OCI-LY3 (cell line): Measurements from ENCODE around the gene SRF.

Experiments used
- H2AFZ ChIP-seq: fragments of 200-600, 300-600 bp; shearing (Covaris generic); 2 replicates; pipeline ENCODE4 v1.6.0; 2014; ENCODE audit warnings: antibody characterized with exemption, low read depth, low read length
- H3K27ac ChIP-seq: fragments of 200-600, 300-600 bp; sonication (generic); 2 replicates; pipeline ENCODE4 v1.5.1; 2014; ENCODE audit warnings: mild to moderate bottlenecking, low read length, moderate library complexity, mixed read lengths
- H3K27me3 ChIP-seq: fragments of 200-600, 300-600 bp; sonication (generic); 2 replicates; pipeline ENCODE4 v1.6.1; 2014; ENCODE audit warnings: low read depth, low read length, mixed read lengths
- H3K36me3 ChIP-seq: fragments of 200-600, 300-600 bp; sonication (generic); replicated peaks from 2 replicates; pipeline ENCODE3; 2014; ENCODE audit warnings: low read depth, low read length, mixed read lengths
- H3K4me1 ChIP-seq: fragments of 300-600, 200-600 bp; sonication (generic); 2 replicates; pipeline ENCODE4 v1.6.1; 2014; ENCODE audit warnings: low read length, mixed read lengths
- H3K4me2 ChIP-seq: fragments of 200-600, 300-600 bp; sonication (generic); 2 replicates; pipeline ENCODE4 v1.6.1; 2014; ENCODE audit warnings: low read length, mixed read lengths
- H3K4me3 ChIP-seq: fragments of 300-600, 200-600 bp; sonication (generic); 2 replicates; pipeline ENCODE4 v1.5.1; 2014; ENCODE audit warnings: antibody characterized with exemption, mild to moderate bottlenecking, low read length, moderate library complexity
- H3K79me2 ChIP-seq: fragments of 300-600, 200-600 bp; shearing (Covaris generic); 2 replicates; pipeline ENCODE4 v1.6.1; 2014; ENCODE audit warnings: mild to moderate bottlenecking, low read length, mixed read lengths
- H3K9ac ChIP-seq: fragments of 300-600, 200-600 bp; shearing (Covaris generic); 2 replicates; pipeline ENCODE4 v1.6.0; 2014; ENCODE audit warnings: mild to moderate bottlenecking, low read length, moderate library complexity
- H3K9me3 ChIP-seq: fragments of 200-600, 300-600 bp; shearing (Covaris generic); 2 replicates; pipeline ENCODE4 v1.6.1; 2014; ENCODE audit warnings: low read length, mixed read lengths; ENCODE audit not compliant: insufficient read depth
- H4K20me1 ChIP-seq: fragments of 200-600, 300-600 bp; sonication (generic); 2 replicates; pipeline ENCODE4 v1.6.1; 2016; ENCODE audit warnings: low read length, mixed read lengths; ENCODE audit not compliant: insufficient read depth
- EZH2phosphoT487 ChIP-seq: fragments of 200-600 bp; shearing (Covaris generic); IDR thresholded peaks from 2 replicates; pipeline ENCODE4 v1.6.1; 2018; ENCODE audit warnings: antibody characterized with exemption, mixed run types, low read depth
- TF ChIP-seq, protein P1 (sequence below): fragments of 200-600, 300-600 bp; sonication (generic); IDR thresholded peaks from 2 replicates; pipeline ENCODE4 v1.5.1; 2014; ENCODE audit warnings: antibody characterized with exemption, low read length, low read depth

The SRF gene

DNA sequence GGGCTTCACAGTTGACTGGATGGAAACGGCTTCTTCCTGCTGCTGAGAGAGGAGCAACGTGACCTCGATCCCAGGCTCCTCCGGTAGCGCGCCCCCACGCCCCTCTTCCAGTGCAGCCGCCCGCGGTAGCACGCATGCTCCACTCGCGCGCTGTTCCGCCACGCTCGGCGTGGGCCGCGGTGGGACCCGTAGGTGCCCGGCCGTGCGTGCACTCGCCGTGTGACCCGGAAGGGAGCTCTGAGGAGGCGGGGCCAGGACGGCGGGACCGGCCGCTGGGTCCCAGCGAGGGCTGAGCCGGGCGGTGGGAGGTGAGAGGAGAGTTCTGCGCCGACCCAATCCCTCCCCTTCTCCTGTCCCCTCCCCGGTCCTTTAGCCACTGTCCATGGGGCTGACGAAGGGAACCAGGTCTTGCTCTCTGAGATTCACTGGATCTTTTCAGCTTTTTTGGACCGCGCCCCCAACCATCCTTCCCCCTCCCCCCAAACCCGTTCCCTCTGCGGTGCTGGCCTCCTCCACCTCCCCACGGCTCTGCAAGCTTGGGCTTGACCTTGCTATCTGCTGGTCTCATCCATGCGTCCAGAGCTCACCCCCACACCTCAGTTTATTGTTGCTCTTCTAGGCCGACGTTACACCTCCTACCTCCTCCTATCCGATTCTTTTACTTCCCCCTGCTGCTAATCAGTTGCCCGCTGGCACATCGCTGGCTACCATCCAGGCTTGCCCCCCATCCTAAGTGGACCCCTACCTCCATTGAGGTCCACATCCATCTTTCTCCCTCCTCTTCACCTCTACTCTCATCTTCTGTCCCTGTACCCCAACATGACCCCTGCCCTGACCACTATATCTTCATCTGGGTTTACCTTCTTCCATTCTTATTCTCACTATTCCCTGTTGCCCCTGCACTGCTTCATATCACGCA lies 11.1 kb downstream of the SRF start, which contains the start of gene CUL9:
Gene CUL9, plus strand, starts transcription at position 255 of the 919 bp plus-strand sequence. CDS start 2,115 bp downstream, outside the sequence.
- TF ChIP-seq EZH2phosphoT487 = no peak
- TF ChIP-seq, protein P1, sequence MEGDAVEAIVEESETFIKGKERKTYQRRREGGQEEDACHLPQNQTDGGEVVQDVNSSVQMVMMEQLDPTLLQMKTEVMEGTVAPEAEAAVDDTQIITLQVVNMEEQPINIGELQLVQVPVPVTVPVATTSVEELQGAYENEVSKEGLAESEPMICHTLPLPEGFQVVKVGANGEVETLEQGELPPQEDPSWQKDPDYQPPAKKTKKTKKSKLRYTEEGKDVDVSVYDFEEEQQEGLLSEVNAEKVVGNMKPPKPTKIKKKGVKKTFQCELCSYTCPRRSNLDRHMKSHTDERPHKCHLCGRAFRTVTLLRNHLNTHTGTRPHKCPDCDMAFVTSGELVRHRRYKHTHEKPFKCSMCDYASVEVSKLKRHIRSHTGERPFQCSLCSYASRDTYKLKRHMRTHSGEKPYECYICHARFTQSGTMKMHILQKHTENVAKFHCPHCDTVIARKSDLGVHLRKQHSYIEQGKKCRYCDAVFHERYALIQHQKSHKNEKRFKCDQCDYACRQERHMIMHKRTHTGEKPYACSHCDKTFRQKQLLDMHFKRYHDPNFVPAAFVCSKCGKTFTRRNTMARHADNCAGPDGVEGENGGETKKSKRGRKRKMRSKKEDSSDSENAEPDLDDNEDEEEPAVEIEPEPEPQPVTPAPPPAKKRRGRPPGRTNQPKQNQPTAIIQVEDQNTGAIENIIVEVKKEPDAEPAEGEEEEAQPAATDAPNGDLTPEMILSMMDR = no peak

DNA sequence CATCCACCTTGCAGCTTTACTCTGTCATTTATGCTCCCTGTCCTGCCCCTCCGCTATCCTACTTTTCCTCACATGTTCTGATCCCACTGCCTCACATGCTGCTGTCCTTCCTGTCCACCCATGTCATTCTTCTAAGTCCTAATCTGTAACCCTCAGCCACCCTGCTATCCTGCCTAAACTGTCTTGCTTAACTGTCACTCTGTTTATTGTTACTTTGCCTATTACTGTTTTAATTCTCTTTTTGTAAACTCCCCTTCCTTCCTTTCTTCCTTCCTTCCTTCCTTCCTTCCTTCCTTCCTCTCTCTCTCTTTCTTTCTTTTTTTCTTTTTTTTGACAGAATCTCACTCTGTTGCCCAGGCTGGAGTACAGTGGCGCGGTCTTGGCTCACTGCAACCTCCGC lies 12.4 kb downstream of the SRF start:
- Histone ChIP-seq H3K4me3 (peak overlapping the region; percentile 93; the same call in 1 of the 2 replicates), H3K4me2 (peak overlapping the region; percentile 98), H3K27me3 (no peaks in the 10 kb centered on the region), H2AFZ (no peak overlapping the region), H3K9me3 (no peaks in the 10 kb centered on the region), H3K27ac (no peak overlapping the region), H4K20me1 (no peaks in the 10 kb centered on the region), H3K9ac (peak overlapping the region; percentile 84; the same call in 1 of the 2 replicates), H3K79me2 (peaks cover 13% of the 10 kb centered on the region), H3K4me1 (peaks cover 12% of the 10 kb centered on the region), H3K36me3 (peaks cover 42% of the 10 kb centered on the region)
- TF ChIP-seq EZH2phosphoT487 = no peak
- TF ChIP-seq, protein P1 = no peak

More for the DNA sequence above, 11.1 kb downstream of the SRF start, which contains the start of gene CUL9:
- Histone ChIP-seq H3K27me3 (no peaks in the 10 kb centered on the region), H3K9me3 (no peaks in the 10 kb centered on the region), H3K4me1 (peaks cover 12% of the 10 kb centered on the region), H2AFZ (peak within 1 kb of the TSS; percentile 55; the same call in 1 of the 2 replicates), H3K4me3 (peak within 1 kb of the TSS; percentile 93), H3K27ac (peak within 1 kb of the TSS; percentile 31), H3K4me2 (peak within 1 kb of the TSS; percentile 98), H4K20me1 (no peaks in the 10 kb centered on the region), H3K36me3 (peaks cover 39% of the 10 kb centered on the region), H3K9ac (peak within 1 kb of the TSS; percentile 84), H3K79me2 (peaks cover 13% of the 10 kb centered on the region)

DNA sequence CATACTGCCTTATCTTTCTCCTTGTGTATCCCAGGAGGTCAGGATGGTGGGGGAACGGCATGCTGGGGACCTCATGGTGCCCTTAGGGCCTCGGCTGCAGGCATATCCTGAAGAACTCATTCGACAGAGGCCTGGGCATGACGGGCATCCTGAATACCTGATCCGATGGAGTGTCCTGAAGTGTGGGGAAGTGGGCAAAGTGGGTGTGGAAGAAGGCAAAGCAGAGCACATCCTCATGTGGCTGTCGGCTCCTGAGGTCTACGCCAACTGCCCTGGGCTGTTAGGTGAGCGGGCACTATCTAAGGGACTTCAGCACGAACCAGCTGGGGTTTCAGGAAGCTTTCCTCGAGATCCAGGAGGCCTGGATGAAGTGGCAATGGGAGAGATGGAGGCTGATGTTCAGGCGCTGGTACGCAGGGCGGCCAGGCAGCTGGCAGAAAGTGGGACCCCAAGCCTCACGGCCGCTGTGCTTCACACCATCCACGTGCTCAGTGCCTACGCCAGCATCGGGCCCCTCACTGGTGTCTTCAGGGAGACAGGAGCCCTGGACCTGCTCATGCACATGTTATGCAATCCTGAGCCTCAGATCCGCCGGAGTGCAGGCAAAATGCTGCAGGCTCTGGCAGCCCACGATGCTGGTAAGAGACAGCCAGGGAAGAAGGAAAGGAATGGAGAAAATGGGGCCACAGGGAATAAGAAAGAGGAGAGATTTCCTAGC lies 13.4 kb downstream of the SRF start:
- Histone ChIP-seq H2AFZ (no peak overlapping the region), H3K27me3 (no peaks in the 10 kb centered on the region), H3K4me2 (no peak overlapping the region), H3K9ac (no peak overlapping the region), H3K4me3 (no peak overlapping the region), H3K27ac (no peak overlapping the region), H4K20me1 (no peaks in the 10 kb centered on the region), H3K9me3 (no peaks in the 10 kb centered on the region), H3K36me3 (peaks cover 36% of the 10 kb centered on the region), H3K4me1 (peaks cover 12% of the 10 kb centered on the region), H3K79me2 (peaks cover 13% of the 10 kb centered on the region)
- no peak for TF ChIP-seq EZH2phosphoT487
- TF ChIP-seq, protein P1 = no peak
